HG02798 (cell line): ENCODE data around the gene DBP.
"Not testable (repeated sequence)": the region's sequence is repeated elsewhere in the genome, so short reads cannot be mapped to it uniquely, and the experiment has no call there.

Experiments
- ATAC-seq: cut with Tn5 transposase; IDR thresholded peaks from one replicate; pipeline ENCODE4 v1.9.1; 2021; ENCODE audit warnings: mild to moderate bottlenecking; ENCODE audit not compliant: unreplicated experiment, poor library complexity

The DBP gene

DNA sequence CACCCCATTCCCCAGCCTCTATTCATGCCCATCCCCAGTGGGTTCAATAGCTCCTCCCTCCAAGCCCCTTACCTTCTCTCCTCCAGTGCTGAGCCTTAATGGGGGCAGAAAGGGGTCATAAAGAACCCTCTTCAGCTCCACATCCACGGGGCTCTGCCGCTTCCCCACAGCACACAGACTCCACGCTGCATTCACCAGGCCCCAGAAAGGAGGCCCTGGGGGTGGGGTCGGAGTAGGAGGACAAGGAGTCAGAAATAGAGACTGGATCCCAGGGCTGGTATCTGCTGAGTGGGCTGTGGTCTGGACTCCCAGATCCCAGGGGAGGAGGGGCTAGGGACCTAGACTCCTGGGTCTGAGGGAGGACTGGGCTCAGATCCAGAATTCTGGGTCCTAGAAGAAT is 7.2 kb upstream of the DBP start:
- no peak for ATAC-seq

DNA sequence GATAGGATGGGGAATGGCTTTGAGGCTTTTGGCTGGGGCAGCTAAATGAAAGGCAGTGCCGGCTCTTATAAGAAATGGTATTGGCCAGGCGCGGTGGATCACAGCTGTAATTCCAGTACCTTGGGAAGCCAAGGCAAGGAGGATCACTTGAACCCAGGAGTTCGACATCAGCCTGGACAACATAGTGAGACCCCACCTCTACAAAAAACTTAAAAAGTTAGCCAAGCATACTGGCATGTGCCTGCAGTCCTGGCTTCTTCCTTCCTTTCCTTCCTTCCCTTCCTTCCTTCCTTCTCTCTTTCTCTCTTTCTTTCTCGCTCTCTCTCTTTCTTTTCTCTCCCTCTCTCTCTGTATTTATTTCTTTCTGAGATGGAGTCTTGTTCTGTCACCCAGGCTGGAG is 5.7 kb upstream of the DBP start:
- no peak for ATAC-seq

DNA sequence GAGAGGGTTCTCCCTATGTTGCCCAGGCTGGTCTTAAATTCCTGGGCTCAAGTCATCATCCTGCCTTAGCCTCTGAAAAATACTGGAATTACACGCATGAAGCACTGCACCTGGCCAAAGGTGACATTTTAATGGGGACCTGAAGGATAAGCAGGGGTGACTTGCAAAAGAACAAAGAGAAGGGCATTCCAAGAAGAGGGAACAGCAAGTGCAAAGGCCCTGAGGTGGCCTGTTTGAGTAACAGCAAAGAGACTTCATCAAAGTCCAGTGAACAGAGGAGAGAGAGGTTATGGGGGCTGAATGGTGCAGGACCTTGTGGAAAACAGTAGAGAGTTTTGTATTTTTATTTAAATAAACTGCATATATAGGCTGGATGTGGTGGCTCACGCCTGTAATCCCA is 4.7 kb upstream of the DBP start:
- ATAC-seq, result no peak

DNA sequence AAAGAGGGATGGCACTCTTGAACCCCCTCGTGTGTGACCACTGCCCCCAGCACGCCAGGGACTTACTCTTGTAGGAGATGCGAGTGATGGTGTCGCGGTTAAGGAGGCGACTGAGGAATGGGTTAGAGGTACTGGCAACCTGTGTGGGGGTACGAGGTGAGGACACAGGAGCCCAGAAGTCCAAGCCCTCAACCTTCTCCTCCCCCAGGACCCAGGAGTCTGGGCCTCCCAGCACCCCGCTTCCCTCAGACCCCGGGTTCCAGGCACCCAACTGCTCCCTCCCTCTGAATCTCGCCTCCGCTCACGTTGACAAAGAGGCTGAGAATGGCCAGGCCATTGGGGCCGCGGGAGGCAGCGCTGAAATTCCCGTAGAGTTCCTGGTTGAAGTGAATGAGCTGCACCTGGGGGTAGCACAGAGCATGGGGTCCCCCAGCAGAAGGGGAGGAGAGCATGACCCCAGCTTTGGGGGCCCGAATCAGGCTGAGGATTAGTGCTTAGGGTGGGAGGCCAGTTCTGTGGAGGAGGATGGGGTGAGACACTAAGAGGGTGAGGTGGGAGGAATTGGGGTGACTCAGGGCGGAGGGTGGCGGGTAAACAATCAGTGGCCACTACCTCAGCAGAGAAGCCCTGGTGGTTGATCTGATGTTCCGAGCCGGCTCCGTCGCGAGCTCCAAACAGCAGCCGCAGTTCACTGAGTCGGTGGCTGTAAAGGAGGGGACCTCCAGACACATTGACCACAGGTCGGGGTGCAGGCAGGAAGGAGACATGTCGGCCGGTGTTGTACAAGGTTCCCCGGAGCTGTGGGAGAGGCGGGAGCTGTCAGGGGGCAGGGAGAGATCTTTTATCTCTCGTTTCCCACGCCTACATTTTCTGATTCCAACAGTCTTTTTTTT is 2.5 kb upstream of the DBP start:
- no peak for ATAC-seq

DNA sequence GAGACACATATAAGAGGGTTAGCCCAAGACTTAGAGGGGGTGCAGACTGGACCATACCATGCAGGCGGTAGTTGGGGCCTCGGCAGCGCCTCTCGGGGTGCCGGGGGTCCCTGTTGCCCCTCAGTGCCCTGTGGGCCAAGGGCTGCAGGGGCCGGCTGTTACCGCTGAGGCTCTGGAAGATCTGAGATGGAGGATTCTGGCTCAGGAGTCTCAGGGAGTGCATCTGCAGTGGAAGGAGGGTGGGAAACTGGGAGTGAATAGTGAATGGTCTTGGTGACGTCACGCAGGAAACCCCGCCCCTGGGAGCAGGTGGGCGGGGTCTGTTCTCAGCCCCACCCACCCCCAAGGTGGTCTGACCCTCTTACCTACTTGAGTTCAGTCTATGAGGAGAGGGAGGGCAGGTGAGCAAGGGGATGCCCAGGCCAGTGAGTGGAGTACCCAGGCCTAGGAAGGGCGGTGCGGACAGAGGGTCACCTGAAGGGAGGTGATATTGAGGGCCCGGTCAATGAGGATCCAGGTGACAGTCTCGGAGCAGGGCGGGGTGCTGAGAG is 1.7 kb upstream of the DBP start:
- ATAC-seq, result no peak

DNA sequence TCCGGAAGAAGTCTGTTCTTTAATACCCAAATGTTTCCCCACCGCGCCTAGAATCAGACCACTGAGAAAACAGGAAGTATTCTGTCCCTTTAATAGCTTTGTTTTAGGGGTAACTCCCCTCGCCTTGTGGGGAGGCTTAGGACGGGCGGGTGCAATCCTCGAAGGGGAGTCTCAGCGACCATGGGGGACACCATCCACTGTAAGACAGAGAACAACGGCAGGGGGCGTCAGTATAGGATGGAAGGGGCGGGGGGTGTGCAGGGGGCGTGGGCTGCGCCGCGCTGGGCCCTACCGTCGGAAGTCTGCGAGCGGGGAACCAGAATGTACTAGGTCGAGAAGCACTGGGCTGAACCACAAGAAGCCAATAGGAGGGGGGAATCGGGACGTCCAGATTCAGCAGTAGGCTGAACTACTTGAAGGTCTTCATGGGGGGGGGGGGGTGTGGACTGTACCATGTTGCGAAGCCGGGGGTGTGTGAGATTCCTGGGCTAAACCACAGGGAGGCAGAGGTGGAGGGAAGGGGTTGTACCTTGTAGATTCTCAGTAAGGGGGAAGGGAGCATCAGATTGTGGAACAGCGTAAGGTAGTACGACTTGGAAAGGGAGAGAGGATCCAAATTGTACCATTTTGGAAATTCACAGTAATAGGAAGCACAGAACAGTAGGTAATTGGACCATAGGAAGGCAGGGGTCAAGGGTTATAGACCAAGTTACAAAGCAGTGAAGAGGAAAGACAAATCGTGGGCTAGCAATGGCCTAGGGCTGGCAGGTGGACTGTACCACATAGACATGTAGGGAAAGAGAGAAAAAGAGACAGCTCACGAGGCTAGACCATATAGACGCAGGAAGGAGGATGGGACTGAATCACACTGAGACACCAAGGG is 1.0 kb upstream of the DBP start:
- ATAC-seq, result peak; percentile 12

DNA sequence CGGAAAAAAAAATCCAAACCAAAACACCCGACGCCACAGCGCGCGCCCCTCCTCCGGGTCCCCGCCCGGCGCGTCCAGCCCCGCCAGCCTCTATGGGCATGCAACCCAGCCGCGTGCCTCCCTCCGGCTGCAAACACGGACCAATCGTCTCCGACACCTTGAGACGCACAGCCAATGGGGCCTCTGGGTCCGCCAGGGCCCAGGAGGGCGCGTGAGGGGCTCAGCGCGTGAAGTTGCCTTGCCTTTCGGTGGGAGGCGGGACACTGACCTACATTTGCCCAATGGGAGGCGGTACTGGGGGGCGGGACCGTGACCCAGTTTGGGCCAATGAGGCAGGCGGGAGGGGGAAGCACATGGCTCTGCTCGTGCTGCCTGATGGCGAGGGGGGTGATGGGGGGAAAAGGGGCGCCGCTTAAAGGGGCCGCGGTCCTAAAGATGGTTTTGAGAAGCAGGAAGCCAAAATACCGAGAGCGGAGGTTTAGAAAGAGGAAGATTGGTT is 319 bp upstream of the DBP start:
- peak; percentile 82 for ATAC-seq

DNA sequence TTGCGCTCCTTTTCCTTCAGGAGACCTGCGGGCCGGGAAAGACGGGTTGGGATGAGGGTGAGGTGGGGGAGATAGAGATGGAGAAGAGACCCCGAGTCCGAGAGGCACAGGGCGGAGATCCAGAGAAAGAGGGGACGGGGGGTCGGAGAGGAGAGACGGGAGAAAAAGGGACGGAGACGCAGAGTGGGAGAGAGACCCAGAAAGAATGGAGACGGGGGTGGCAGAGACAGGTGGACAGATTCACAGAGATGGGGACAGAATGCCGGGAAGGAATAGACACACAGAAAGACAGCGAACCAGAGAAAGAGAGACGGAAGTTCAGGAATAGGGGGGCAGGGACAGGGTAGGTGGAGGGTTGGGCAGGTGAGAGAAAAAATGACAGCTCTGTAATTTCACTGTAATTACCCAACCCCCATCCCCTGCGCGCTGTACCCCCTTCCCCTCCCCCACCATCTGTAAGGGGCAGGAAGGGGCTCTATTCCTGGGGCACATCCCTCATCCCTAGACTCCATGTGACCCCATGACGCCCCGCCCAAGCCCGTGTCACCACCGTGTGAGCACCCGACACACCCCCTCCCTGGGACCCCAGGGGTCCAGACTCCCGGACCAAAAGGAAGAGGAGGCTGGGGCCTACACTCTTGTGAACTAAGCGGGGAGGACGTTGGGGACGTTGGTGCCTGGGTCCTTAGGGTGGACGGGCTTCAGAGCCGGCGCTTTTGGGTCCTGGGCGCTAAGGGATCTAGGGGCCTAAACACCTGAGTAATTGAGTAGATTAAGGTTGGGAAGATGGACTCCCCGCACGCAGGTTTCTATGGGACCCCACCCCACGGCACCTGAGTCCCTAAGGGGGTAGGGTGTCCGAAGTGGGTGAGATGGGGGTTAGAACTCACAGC is 967 bp downstream of the DBP start:
- ATAC-seq, result no peak

DNA sequence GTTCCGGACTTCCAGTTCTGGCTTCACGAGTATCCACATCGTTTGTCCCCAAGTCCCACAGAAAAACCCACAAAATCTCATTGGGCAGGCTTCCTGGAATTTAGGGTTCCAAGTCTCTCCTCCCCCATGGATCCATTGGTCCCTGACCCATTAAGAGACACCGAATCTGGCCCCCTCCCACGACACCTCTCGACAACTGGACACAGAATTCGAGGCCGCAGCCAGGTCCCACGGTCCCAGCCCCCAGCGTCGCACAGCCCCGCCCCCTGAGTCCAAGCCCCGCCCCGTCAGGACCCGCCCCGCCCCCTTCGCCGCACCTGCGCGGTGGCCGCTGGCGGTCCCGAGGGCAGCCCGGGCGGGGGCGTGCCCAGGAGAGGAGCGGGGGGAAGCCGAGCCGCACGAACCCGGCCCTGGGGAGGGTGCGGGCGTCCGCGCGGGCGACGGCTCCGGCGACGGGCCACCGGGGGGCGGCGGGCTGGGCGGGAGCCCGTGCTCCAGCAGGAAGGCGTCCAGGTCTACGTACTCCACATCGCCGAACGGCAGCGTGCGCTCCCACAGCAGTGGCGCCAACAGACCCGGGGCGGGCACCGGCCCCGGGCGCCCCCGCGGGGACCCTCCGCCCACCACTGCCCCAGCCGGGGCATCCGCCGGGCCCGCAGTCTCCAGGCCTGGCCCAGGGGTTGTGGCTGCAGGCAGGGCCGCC is 1.8 kb downstream of the DBP start:
- no peak for ATAC-seq

DNA sequence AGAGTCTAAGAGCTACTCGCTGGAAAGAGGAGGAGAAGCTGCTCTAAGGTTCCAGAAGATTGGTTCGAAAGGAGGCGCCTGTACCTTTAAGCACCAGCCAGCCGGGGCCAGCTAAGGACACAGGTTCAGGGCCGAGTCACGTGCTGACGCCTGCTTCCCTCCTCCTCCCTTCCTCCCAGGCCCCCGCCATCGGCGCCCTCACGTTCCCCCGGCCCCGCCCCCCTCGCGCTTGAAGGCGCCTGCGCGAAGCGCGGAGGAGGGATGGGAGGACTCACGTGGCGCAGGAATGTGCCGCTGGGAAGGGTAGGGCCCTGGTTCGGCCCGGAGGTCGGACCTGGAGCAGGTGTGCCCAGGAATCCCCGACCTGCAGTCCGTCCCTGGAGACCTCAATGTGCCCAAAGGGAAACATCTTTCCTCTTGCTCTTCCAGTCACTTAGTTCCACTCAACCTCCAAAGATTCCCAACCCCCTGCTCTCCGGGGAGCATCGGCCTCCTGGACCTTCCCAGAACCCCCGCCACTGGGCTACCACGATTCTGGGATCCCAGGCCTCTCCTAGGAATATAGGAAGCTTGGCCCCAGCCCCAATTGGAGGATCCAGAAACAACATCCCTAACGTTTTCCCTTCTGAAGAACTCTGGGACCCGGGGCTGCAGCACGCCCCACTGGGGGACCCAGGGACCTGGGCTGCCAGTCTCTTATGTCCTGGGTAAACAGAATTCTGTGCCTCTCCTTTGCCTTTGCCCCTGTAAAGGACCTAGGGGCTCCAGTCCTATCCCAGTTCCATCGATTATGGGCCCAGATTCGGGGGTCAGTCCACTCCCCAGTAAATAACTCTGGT is 2.5 kb downstream of the DBP start:
- peak; percentile 39 for ATAC-seq

DNA sequence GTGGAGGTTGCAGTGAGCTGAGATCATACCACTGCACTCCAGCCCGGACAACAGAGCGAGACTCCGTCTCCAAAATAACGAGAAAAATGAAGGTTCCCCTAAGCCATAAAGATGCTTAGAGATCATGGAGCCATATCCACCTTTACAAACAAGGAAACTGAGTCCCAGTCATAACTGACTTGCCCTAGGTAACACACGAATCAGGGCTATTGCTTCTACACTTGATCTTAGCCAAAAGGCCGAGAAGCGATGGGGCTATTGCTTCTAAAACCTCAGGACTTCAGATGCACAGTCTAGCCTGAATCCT is 3.2 kb downstream of the DBP start:
- no peak for ATAC-seq

DNA sequence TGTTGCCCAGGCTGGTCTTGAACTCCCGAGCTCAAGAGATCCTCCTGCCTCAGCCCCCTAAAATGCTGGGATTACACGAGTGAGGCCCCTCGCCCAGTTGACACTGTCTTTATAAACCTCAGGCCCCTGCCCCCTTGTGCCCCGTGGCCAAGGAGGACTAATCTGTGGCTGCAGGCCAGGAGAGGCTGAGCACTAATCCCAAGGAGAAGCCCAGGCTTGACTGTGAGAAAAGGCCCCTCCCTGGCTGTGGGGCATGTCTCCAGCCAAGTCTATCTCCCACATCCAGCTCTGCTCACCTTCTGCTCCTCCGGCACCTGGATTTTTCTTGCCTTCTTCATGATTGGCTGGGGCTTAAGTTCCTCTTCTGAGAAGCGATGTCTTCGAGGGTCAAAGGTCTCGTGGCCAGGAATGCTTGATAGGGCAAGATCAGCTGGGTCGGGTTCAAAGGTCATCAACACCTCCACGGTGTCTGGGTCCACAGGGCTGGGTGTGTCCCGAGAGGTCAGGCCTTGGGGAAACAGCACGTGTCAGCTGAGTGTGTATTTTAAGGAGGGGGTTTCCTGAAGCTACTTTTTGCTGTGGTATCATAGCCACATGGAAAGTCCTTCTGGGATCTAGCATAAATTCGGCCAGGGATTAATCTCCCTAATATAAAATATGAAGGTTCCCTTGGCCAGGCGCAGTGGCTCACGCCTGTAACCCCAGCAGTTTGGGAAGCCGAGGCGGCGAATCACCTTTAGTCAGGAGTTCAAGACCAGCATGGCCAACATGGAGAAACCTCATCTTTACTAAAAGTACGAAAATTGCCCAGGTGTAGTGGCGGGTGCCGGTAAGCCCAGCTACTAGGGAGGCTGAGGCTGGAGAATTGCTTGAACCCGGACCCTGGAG is 3.8 kb downstream of the DBP start:
- no peak for ATAC-seq

DNA sequence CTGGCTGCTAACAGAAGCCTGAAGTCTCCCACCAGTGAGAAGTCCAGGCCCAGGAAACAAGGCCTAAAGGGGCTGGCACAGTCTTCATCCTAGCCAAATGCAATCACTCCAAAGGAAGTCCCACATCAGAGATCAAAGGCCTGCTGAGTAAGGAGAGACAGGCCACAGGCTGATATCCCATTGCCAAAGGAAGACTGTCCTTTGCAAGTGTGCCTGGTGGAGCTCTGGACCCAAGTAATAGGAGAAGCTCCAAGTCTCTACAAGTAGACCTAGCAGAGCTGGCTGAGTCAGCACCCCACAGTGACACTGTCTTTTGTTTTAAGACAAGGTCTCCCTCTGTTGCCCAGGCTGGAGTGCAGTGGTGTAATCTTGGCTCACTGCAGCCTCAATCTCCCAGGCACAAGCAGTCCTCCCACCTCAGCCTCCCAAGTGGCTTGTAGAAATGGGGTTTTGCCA is 4.5 kb downstream of the DBP start:
- ATAC-seq, result no peak

DNA sequence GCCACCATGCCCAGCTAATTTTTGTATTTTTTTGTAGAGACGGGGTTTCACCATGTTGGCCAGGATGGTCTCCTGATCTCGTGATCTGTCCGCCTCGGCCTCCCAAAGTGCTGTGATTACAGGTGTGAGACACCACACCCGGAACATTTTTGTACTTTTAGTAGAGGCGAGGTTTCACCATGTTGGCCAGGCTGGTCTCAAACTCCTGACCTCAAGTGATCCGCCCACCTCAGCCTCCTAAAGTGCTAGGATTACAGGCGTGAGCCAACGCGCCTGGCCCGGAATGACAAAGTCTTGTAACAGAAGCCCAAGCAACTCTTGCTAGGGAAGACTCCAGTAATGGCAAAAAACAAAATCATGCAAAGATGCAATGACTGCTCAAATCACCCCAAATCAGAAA is 4.9 kb downstream of the DBP start:
- not testable (repeated sequence) for ATAC-seq

DNA sequence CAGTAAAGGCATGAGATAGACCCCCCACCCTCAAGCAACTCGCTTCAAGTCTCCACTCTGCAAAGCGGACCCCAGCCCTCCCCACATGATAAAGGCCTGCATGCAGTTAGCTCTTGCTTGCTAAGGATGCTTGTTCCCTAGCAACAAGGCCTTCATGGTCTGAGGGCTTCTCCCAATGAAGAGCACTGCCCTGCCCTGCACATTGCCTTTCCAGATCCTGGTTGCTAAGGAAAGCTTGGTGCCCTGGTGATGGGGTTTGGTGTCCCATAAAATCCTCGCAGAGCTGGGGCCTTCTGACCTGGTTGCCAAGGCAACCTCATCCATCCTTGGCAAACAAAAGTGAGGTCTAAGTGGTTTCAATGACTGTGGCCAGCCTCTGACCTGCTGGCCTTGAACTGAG is 6.0 kb downstream of the DBP start:
- no peak for ATAC-seq

DNA sequence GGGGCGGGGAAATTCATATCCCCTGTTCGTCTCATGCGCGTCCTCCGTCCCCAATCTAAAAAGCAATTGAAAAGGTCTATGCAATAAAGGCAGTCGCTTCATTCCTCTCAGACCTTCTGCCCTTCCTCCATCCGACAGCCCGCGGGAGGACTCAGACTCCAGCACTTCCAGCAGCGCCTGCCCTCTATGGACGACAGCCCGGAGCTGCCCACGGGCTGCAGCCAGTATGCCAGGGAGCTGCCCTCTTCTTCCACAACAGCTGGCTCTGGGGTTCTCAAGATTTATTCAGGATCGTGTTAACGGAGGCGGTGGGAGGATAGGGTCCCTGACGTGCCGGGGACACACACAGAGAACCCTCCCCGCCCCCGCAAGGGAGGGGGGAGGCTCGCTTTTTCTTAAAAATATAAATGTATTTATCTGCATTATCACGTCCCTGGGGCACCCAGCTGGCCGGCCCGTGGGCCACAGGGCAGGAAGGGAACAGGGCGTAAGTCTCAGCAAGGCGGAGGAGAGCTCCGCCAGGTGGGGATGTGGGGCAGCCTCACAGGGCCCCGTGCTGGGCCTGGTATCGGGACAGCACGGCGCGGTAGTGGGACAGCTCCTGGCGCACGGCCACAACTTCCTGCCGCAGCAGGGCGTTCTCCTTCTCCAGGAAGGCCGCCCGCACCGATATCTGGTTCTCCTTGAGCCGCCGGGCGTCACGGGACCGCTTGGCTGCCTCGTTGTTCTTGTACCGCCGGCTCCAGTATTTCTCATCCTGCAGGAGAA is 6.7 kb downstream of the DBP start:
- no peak for ATAC-seq
